HepG2 (cell line): ENCODE results near the gene JPH4. TPM values are rescaled to one million over a fixed set of nuclear protein-coding genes. Genes with fewer than 3 reads are reported as not detected.
A peak's percentile ranks its signal among the peaks of the same experiment; 100 is the strongest.

Source experiments
- ATAC-seq: fragments of 200-7000 bp; cut with Tn5 transposase; 3 replicates; pipeline ENCODE4 v1.9.1; 2020; ENCODE audit warnings: mild to moderate bottlenecking, moderate library complexity
- BruUV-seq: library from RNA; stranded (reverse); fragments of 400-500 nt; replicated peaks from 2 replicates; lab custom pipeline; 2021; lab: Mats Ljungman, UMichigan
- CTCF ChIA-PET: fragments of 300-600 bp; formaldehyde crosslinking; extraction: SDS; loops from one replicate; lab custom pipeline; 2021; ENCODE audit warnings: low total read pairs, inconsistent platforms, low intra/inter-chr PET ratio; lab: Yijun Ruan, JAX
- POLR2A ChIA-PET: fragments of 350-600 bp; sonication (Branson Sonifier 250); formaldehyde crosslinking; loops from one replicate; lab custom pipeline; 2020; ENCODE audit warnings: antibody characterized with exemption, inconsistent platforms; lab: Yijun Ruan, JAX
- DNase-seq: peaks from one replicate; pipeline ENCODE4 v3.0.0-alpha.2; 2015; ENCODE audit warnings: low spot score
- FAIRE-seq: peaks from 3 replicates; lab custom pipeline; 2011; peaks lifted over from hg19 to GRCh38; lab: Jason Lieb, UNC
- H2AFZ ChIP-seq: one replicate; pipeline ENCODE4 v1.6.1; 2011; ENCODE audit warnings: low read length, inconsistent platforms
- H3K27ac ChIP-seq: fragments of 300-600 bp; 3 replicates; pipeline ENCODE4 v1.8.0; 2011; ENCODE audit warnings: mixed run types, mild to moderate bottlenecking, mixed read lengths, low read length, inconsistent platforms; ENCODE audit not compliant: insufficient read depth; ENCODE audit errors: extremely low read length
- H3K27me3 ChIP-seq, 2 experiments: fragments of 200-600 bp in 1 of 2; 2 replicates in 1 of 2; 3 replicates in 1 of 2; pipeline versions ENCODE4 v1.6.0 to v1.8.0; 2011; ENCODE audit warnings: low read length in 2 of 2, mild to moderate bottlenecking in 2 of 2, moderate library complexity in 2 of 2, inconsistent platforms in 1 of 2; ENCODE audit not compliant: insufficient read depth in 2 of 2, control insufficient read depth in 1 of 2
- H3K36me3 ChIP-seq, 2 experiments: fragments of 200-600 bp in 1 of 2; replicated peaks in 1 of 2; 2 replicates in 1 of 2; 3 replicates in 1 of 2; pipeline versions ENCODE4 v1.5.1 to v1.8.0; 2011; ENCODE audit warnings: low read length in 2 of 2, inconsistent platforms in 1 of 2; ENCODE audit not compliant: insufficient read depth in 2 of 2, control insufficient read depth in 1 of 2
- H3K4me1 ChIP-seq: 2 replicates; pipeline ENCODE4 v1.5.1; 2012; ENCODE audit warnings: low read length, inconsistent platforms; ENCODE audit not compliant: insufficient read depth
- H3K4me2 ChIP-seq: 2 replicates; pipeline ENCODE4 v1.6.0; 2011; ENCODE audit warnings: low read depth, low read length, inconsistent platforms
- H3K4me3 ChIP-seq, 3 experiments: fragments of 200-600 bp in 1 of 3; sonication (generic), shearing (Covaris generic) in 1 of 3; replicated peaks in 1 of 3; 2 replicates each; pipeline ENCODE4 v1.5.1; 2011 to 2016; ENCODE audit warnings: low read length in 3 of 3, inconsistent platforms in 2 of 3, low read depth in 2 of 3, mild to moderate bottlenecking in 2 of 3, control low read depth in 1 of 3, mixed read lengths in 1 of 3; ENCODE audit not compliant: insufficient read depth in 1 of 3
- H3K79me2 ChIP-seq: one replicate; pipeline ENCODE4 v1.6.1; 2011; ENCODE audit warnings: low read length, inconsistent platforms; ENCODE audit not compliant: insufficient read depth
- H3K9ac ChIP-seq: 2 replicates; pipeline ENCODE4 v1.6.0; 2011; ENCODE audit warnings: mild to moderate bottlenecking, low read depth, low read length, inconsistent platforms; ENCODE audit not compliant: insufficient read depth
- H3K9me3 ChIP-seq: 2 replicates; pipeline ENCODE4 v1.5.1; 2012; ENCODE audit warnings: mild to moderate bottlenecking, low read length
- H4K20me1 ChIP-seq: 2 replicates; pipeline ENCODE4 v1.6.0; 2011; ENCODE audit warnings: inconsistent platforms, mild to moderate bottlenecking, low read length, moderate library complexity; ENCODE audit not compliant: insufficient read depth
- AKAP8 ChIP-seq: sonication (generic); formaldehyde crosslinking; IDR thresholded peaks from 2 replicates; pipeline ENCODE4 v1.5.1; 2020; ENCODE audit warnings: mild to moderate bottlenecking, missing genetic modification reagents
- ARNT ChIP-seq: fragments of 450-650 bp; IDR thresholded peaks from 2 replicates; pipeline ENCODE4 v1.6.1; 2017
- ATF1 ChIP-seq: IDR thresholded peaks from 2 replicates; pipeline ENCODE4 v1.6.1; 2016; ENCODE audit warnings: mild to moderate bottlenecking, control low read depth
- CAMTA2 ChIP-seq: sonication (generic); formaldehyde crosslinking; IDR thresholded peaks from 2 replicates; pipeline ENCODE4 v1.4.0; 2020; ENCODE audit warnings: mild to moderate bottlenecking, missing genetic modification reagents, borderline replicate concordance
- CHCHD3 ChIP-seq: sonication (generic); formaldehyde crosslinking; IDR thresholded peaks from 2 replicates; pipeline ENCODE4 v1.8.0; 2022; ENCODE audit warnings: mild to moderate bottlenecking, missing genetic modification reagents, moderate library complexity
- GFI1 ChIP-seq: sonication (generic); formaldehyde crosslinking; IDR thresholded peaks from 2 replicates; pipeline ENCODE4 v1.5.0; 2020; ENCODE audit warnings: missing genetic modification reagents, mild to moderate bottlenecking, borderline replicate concordance
- NRL ChIP-seq: sonication (generic); formaldehyde crosslinking; IDR thresholded peaks from 2 replicates; pipeline ENCODE4 v1.5.0; 2020; ENCODE audit warnings: missing genetic modification reagents, mild to moderate bottlenecking, moderate library complexity, borderline replicate concordance
- PAF1 ChIP-seq: IDR thresholded peaks from 2 replicates; pipeline ENCODE4 v1.6.1; 2016; ENCODE audit warnings: missing genetic modification reagents, missing compliant biosample characterization
- RBM22 ChIP-seq: fragments of 200-400 bp; formaldehyde crosslinking; optimal IDR thresholded peaks from 2 replicates; pipeline ENCODE3; 2017; ENCODE audit warnings: mild to moderate bottlenecking, low read length, moderate library complexity
- SIX4 ChIP-seq: sonication (generic); formaldehyde crosslinking; IDR thresholded peaks from 2 replicates; pipeline ENCODE4 v1.4.0; 2020; ENCODE audit warnings: missing genetic modification reagents
- SRY ChIP-seq: sonication (generic); formaldehyde crosslinking; IDR thresholded peaks from 2 replicates; pipeline ENCODE4 v1.8.0; 2022; ENCODE audit warnings: mild to moderate bottlenecking, missing genetic modification reagents
- TAF1 ChIP-seq: sonication (generic); formaldehyde crosslinking; IDR thresholded peaks from 2 replicates; pipeline ENCODE4 v1.4.0; 2020; ENCODE audit warnings: missing genetic modification reagents
- ZC3H13 ChIP-seq: sonication (generic); formaldehyde crosslinking; IDR thresholded peaks from 2 replicates; pipeline ENCODE4 v1.8.1; 2023; ENCODE audit warnings: mild to moderate bottlenecking, missing genetic modification reagents, moderate library complexity
- ZNF143 ChIP-seq: sonication (generic); formaldehyde crosslinking; IDR thresholded peaks from 2 replicates; pipeline ENCODE4 v1.4.0; 2020; ENCODE audit warnings: missing genetic modification reagents
- ZNF17 ChIP-seq: sonication (generic); formaldehyde crosslinking; IDR thresholded peaks from 2 replicates; pipeline ENCODE4 v1.5.0; 2020; ENCODE audit warnings: mild to moderate bottlenecking, missing genetic modification reagents
- ZNF232 ChIP-seq: sonication (generic); formaldehyde crosslinking; IDR thresholded peaks from 2 replicates; pipeline ENCODE4 v1.4.0; 2020; ENCODE audit warnings: missing genetic modification reagents, borderline replicate concordance
- ZNF282 ChIP-seq: fragments of 450-650 bp; IDR thresholded peaks from 2 replicates; pipeline ENCODE4 v1.6.1; 2018; ENCODE audit not compliant: partially characterized antibody
- ZNF569 ChIP-seq: sonication (generic); formaldehyde crosslinking; IDR thresholded peaks from 2 replicates; pipeline ENCODE4 v1.5.0; 2020; ENCODE audit warnings: mild to moderate bottlenecking, missing genetic modification reagents, moderate library complexity, borderline replicate concordance
- ZNF737 ChIP-seq: sonication (generic); formaldehyde crosslinking; IDR thresholded peaks from 2 replicates; pipeline ENCODE4 v1.5.0; 2020; ENCODE audit warnings: missing genetic modification reagents, mild to moderate bottlenecking, borderline replicate concordance
- ZNF747 ChIP-seq: sonication (generic); formaldehyde crosslinking; IDR thresholded peaks from 2 replicates; pipeline ENCODE4 v1.8.1; 2023; ENCODE audit warnings: missing genetic modification reagents, mild to moderate bottlenecking, borderline replicate concordance
- ZNF749 ChIP-seq: sonication (generic); formaldehyde crosslinking; IDR thresholded peaks from 2 replicates; pipeline ENCODE4 v1.8.0; 2022; ENCODE audit warnings: mild to moderate bottlenecking, missing genetic modification reagents, moderate library complexity, borderline replicate concordance
- ZNF768 ChIP-seq: sonication (generic); formaldehyde crosslinking; IDR thresholded peaks from 2 replicates; pipeline ENCODE4 v1.4.0; 2020; ENCODE audit warnings: missing genetic modification reagents
- ZSCAN21 ChIP-seq: sonication (generic); formaldehyde crosslinking; IDR thresholded peaks from 2 replicates; pipeline ENCODE4 v1.8.0; 2022; ENCODE audit warnings: mild to moderate bottlenecking, missing genetic modification reagents, moderate library complexity, borderline replicate concordance
- WGBS: methylation state at CpG from one replicate; pipeline ENCODE4 v1.1.6; 2017; ENCODE audit warnings: low lambda C conversion rate; 5-methylcytosine and 5-hydroxymethylcytosine counted together
- in situ Hi-C: cut with HindIII; loops from 2 replicates; pipeline ENCODE4 v1.10.0; 2017; ENCODE audit warnings: low pct_unique_long_range_greater_than_20kb; ENCODE audit not compliant: extremely low pct_ligation_motif_present
- intact Hi-C: fragments of 100-400 bp; cut with micrococcal nuclease; formaldehyde crosslinking; loops from one replicate; pipeline ENCODE4 v1.10.0; 2022; ENCODE audit not compliant: unreplicated experiment
- polyA plus RNA-seq, 8 experiments: library from polyadenylated mRNA; depleted of rRNA in 3 of 8; stranded (reverse) in 7 of 8; unstranded in 1 of 8; fragments of >200 nt; fragmentation: Illumina TruSeq in 4 of 8; extraction: Trizol in 4 of 8; gene quantifications; 2 replicates each; pipeline versions ENCODE4 v1.2.1 to v1.2.3, GENCODE V29; 2011 to 2016; ENCODE audit warnings: low read depth in 4 of 8, missing spikeins in 1 of 8, mixed read lengths in 1 of 8; ENCODE audit not compliant: insufficient read depth in 1 of 8
- total RNA-seq, 5 experiments: library from RNA; depleted of rRNA; stranded (reverse); fragments of >200 nt; fragmentation: Illumina TruSeq; extraction: Trizol; gene quantifications; 2 replicates each; pipeline ENCODE4 v1.2.3, GENCODE V29; 2016; ENCODE audit warnings: low read depth in 1 of 5
- TF ChIP-seq, protein P1 (sequence below): sonication (generic); formaldehyde crosslinking; IDR thresholded peaks from 2 replicates; pipeline ENCODE4 v1.8.1; 2022; ENCODE audit warnings: mild to moderate bottlenecking, missing genetic modification reagents

Gene JPH4
- total and polyA plus RNA-seq, 2 of the 13 experiments (the other 11 are each of a cell fraction or from before 2014, with no cell fraction given) = 0.08 to 0.22 TPM

DNA sequence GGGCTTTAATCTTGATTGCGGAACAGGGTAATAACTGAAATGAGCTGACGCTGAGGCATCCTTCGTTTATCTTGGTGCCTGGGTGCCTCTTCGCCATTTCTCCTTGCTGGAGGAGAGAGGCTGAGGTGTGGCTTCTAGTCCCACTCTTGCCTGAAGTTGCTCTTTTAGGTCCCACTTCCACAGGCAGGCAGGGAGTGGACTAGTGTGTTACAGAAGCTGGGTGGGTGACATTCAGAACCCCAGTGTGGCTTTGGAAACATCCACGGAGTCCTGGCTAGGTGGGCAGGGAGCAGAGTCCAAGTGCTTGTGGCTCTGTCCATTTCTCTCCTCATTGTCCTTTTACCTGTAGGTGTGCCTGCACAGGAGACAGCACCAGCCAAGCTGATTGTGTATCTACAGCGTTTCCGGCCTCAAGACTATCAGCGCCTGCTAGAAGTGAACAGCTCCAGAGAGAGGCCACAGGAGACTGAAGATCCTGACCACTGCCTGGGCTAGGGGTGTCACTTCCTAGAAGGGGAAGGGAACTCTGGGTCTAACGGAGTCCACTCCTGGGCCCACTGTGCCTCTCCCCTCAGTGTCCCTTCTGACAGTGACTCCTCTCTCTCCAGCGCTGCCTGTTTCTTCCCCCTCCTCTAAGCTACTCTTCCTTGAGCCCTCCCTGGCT, 20.1 kb downstream of the JPH4 start (continued):
- TF ChIP-seq SIX4 (CRISPR knock-in tag) (no peak), RBM22 (peak; percentile 18), ZNF143 (CRISPR knock-in tag) (peak; percentile 26; the same call in 1 of the 2 replicates), ZNF282 (no peak), ZNF17 (peak; percentile 74; the same call in 1 of the 2 replicates), AKAP8 (peak; percentile 39; the same call in 1 of the 2 replicates), ZNF749 (CRISPR knock-in tag) (0 out of 2 replicates have a peak, but pooled peaks have one; percentile 17), NRL (CRISPR knock-in tag) (peak; percentile 45; the same call in 1 of the 2 replicates), SRY (CRISPR knock-in tag) (0 out of 2 replicates have a peak, but pooled peaks have one; percentile 30)
- TF ChIP-seq, all 625 proteins: peak for 22

DNA sequence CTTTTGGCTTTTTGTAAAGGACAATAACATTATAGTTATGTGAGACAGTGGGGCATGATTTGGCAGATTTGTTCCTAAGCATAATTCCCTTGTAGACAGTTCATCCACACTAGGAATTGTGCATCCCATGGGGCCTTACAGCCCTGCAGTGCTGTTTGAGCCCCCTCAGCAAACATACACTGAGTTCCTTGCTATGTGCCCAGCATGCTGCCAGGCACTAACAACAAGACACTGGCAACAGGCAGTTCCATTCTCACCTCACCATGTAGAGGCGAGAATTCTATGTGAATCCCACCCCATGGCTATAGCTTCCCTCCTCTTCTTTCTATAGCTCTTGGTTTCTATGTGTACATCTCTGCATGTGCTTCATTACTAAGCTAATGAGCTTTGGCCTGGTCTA, 20.6 kb downstream of the JPH4 start:
- peaks cover 54% of the 10 kb centered on the region for H3K4me1 ChIP-seq
- no peaks in the 10 kb centered on the region for H3K9me3 ChIP-seq
- no TSS peak for BruUV-seq
- H3K4me3 ChIP-seq = no peak overlapping the region
- H3K36me3 ChIP-seq = peaks cover 32 to 39% of the 10 kb centered on the region in 2 experiments
- DNase-seq (no peak), ATAC-seq (no peak), FAIRE-seq (no peak)
- no peaks in the 10 kb centered on the region; a peak in 1 of 5 replicates for H3K27me3 ChIP-seq
- no peak overlapping the region for H3K9ac ChIP-seq
- in situ Hi-C loops (loop anchor here (5.0 kb wide), 2 partner anchors 76 to 236 kb away; partner anchors contain the start of gene PABPN1), intact Hi-C loops (loop anchor here (2.0 to 5.0 kb wide), 2 partner anchors 235 to 291 kb away; no protein-coding TSS in a partner anchor)
- POLR2A ChIA-PET = interaction anchor here (0.7 to 7.6 kb wide), 10 partner anchors 10 to 326 kb away, joined by 3 to 113 read pairs (median 6); partner anchors contain the start of genes AP1G2, DHRS2 and PABPN1
- H4K20me1 ChIP-seq = peaks cover 9% of the 10 kb centered on the region; the same call in 1 of the 2 replicates
- H3K27ac ChIP-seq = no peak overlapping the region
- H3K4me2 ChIP-seq = no peak overlapping the region
- WGBS = 97% methylated on average over 1 of the region's 1 CpG
- H3K79me2 ChIP-seq = peaks cover 9% of the 10 kb centered on the region
- no peak overlapping the region for H2AFZ ChIP-seq
- CTCF ChIA-PET = interaction anchor here (1.2 to 10.9 kb wide), 3 partner anchors 10 to 77 kb away, joined by 3 to 275 read pairs (median 3); partner anchors contain the start of gene AP1G2
- TF ChIP-seq GFI1 (CRISPR knock-in tag) (no peak), RBM22 (peak; percentile 85), ZNF737 (CRISPR knock-in tag) (0 out of 2 replicates have a peak, but pooled peaks have one; percentile 13), ZNF749 (CRISPR knock-in tag) (0 out of 2 replicates have a peak, but pooled peaks have one; percentile 24), ZNF232 (no peak), ZNF569 (CRISPR knock-in tag) (no peak), ZC3H13 (CRISPR knock-in tag) (0 out of 2 replicates have a peak, but pooled peaks have one; percentile 40), CHCHD3 (CRISPR knock-in tag) (no peak), ZNF768 (CRISPR knock-in tag) (no peak), ZNF747 (CRISPR knock-in tag) (no peak), ATF1 (CRISPR knock-in tag) (no peak), TAF1 (CRISPR knock-in tag) (no peak), ZSCAN21 (0 out of 2 replicates have a peak, but pooled peaks have one; percentile 32), CAMTA2 (CRISPR knock-in tag) (no peak), PAF1 (peak; percentile 67; the same call in 1 of the 2 replicates), ARNT (no peak)
- TF ChIP-seq, protein P1, sequence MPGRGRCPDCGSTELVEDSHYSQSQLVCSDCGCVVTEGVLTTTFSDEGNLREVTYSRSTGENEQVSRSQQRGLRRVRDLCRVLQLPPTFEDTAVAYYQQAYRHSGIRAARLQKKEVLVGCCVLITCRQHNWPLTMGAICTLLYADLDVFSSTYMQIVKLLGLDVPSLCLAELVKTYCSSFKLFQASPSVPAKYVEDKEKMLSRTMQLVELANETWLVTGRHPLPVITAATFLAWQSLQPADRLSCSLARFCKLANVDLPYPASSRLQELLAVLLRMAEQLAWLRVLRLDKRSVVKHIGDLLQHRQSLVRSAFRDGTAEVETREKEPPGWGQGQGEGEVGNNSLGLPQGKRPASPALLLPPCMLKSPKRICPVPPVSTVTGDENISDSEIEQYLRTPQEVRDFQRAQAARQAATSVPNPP (CRISPR knock-in tag) = 0 out of 2 replicates have a peak, but pooled peaks have one; percentile 32
